Measurements from ENCODE around the gene TGFA. TPM values are rescaled to one million over a fixed set of nuclear protein-coding genes. Genes with fewer than 3 reads are reported as not detected.

Gene TGFA
- total and polyA plus RNA-seq, 8 donors, result 0.33 to 15.6 (median 0.73) TPM

DNA sequence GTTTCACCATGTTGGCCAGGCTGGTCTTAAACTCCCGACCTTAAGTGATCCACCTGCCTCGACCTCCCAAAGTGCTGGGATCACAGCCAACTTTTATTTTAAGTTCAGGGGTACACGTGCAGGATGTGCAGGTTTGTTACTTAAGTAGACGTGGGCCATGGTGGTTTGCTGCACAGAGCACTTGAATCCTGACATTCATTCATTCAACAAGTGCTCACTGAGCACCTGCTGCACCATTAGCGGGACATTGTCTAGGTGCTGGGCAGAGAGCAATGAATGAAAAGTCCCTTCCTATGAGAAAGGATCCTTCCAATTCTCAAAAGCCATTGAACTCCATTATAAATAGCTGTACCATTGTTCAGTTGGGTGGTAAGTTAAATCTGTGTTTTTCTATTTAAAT lies 31.0 kb downstream of the TGFA start:
- Histone ChIP-seq H3K4me1 (peaks cover 15 to 49% of the 10 kb centered on the region in 2 donors), H3K36me3 (no peaks in the 10 kb centered on the region), H3K27me3 (no peaks in the 10 kb centered on the region), H3K27ac (peak overlapping the region in 1 of 2 donors; percentile 93), H3K9me3 (no peaks in the 10 kb centered on the region), H3K4me3 (no peak overlapping the region)
- intact Hi-C loops (cut with DNase I), result no loop called here
- DNase-seq (no peak), ATAC-seq (no peak)
- TF ChIP-seq, protein P1, sequence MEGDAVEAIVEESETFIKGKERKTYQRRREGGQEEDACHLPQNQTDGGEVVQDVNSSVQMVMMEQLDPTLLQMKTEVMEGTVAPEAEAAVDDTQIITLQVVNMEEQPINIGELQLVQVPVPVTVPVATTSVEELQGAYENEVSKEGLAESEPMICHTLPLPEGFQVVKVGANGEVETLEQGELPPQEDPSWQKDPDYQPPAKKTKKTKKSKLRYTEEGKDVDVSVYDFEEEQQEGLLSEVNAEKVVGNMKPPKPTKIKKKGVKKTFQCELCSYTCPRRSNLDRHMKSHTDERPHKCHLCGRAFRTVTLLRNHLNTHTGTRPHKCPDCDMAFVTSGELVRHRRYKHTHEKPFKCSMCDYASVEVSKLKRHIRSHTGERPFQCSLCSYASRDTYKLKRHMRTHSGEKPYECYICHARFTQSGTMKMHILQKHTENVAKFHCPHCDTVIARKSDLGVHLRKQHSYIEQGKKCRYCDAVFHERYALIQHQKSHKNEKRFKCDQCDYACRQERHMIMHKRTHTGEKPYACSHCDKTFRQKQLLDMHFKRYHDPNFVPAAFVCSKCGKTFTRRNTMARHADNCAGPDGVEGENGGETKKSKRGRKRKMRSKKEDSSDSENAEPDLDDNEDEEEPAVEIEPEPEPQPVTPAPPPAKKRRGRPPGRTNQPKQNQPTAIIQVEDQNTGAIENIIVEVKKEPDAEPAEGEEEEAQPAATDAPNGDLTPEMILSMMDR (IDR thresholded peaks at IDR 0.05), result no peak

DNA sequence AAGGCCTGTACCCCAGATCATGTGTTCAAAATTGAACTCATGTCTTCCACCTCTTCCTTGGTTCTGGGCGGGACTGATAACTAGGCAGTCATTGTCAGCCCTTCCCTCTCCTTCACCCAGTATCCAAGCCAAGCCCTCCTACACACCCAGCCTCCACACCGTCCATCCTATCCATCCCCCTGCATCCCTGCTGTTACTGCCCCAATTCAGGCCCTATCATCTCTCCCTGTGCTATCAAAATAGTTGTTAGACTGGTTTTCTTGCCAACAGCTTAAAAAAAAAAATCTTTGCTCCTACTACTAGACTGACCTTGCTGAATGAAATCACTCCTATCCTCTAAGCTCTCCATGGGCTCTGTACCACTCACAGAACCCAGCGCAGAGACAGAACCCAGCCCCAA lies 32.8 kb downstream of the TGFA start:
- TF ChIP-seq, protein P1 (IDR thresholded peaks at IDR 0.05), result no peak
- no peaks in the 10 kb centered on the region for H3K27me3 ChIP-seq

DNA sequence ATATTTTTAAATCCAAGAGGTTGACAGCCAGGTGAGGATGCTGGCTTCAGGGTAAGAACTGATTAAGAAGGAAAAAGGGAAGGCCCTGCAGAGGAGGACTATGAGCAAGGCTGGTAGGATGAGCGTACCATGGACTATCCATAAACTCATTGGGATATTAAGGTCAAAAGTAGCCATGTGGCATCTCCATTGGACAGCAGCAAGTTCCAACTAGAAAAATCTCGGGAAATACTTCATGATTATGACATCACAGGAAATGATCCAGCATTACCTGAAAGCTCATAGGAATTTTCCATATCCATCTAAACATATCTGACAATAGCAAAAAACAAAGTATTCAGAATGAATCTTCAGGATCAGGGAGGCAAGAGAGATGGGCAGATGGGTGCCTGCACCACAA lies 34.2 kb downstream of the TGFA start:
- intact Hi-C loops (cut with DNase I), result no loop called here
- no peak for ATAC-seq
- Histone ChIP-seq H3K27me3 (no peaks in the 10 kb centered on the region), H3K36me3 (no peaks in the 10 kb centered on the region), H3K9me3 (no peaks in the 10 kb centered on the region), H3K4me1 (peaks cover 10 to 57% of the 10 kb centered on the region in 2 donors), H3K27ac (no peak overlapping the region), H3K4me3 (no peak overlapping the region)
- no peak for DNase-seq
- TF ChIP-seq, protein P1 (IDR thresholded peaks at IDR 0.05), result no peak

More for the DNA sequence above, 32.8 kb downstream of the TGFA start:
- peaks cover 15 to 57% of the 10 kb centered on the region in 2 donors for H3K4me1 ChIP-seq
- no peak overlapping the region for H3K27ac ChIP-seq
- H3K36me3 ChIP-seq, result no peaks in the 10 kb centered on the region
- peak in 1 of 4 donors; percentile 13 for DNase-seq
- no peaks in the 10 kb centered on the region for H3K9me3 ChIP-seq
- peak; percentile 5 for ATAC-seq
- intact Hi-C loops (cut with DNase I), result no loop called here
- no peak overlapping the region for H3K4me3 ChIP-seq

DNA sequence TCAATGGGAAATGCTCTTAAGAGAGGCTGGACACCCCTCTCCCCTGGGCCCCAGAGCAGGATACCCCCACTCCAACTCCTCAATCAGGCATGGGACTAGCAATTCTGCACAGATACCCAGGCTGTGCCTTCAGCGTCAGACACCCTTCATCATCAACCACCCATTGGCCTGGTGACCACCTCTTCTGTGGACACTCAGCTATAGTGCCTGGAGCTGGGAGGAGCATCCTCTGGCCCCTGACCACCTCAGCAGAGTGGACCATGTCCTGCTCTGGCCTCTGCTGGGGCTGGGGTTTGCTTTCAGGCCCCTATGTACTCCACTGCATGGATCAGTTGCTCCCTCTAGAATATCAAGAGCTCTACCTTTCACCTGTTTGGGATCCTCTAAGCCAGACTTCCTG lies 35.1 kb downstream of the TGFA start:
- Histone ChIP-seq H3K27me3 (no peaks in the 10 kb centered on the region), H3K36me3 (no peaks in the 10 kb centered on the region), H3K4me3 (no peak overlapping the region), H3K9me3 (no peaks in the 10 kb centered on the region), H3K4me1 (peaks cover 3 to 49% of the 10 kb centered on the region in 2 donors), H3K27ac (no peak overlapping the region)
- no peak for ATAC-seq
- no peak for DNase-seq
- TF ChIP-seq, protein P1 (IDR thresholded peaks at IDR 0.05), result no peak
- intact Hi-C loops (cut with DNase I), result no loop called here

DNA sequence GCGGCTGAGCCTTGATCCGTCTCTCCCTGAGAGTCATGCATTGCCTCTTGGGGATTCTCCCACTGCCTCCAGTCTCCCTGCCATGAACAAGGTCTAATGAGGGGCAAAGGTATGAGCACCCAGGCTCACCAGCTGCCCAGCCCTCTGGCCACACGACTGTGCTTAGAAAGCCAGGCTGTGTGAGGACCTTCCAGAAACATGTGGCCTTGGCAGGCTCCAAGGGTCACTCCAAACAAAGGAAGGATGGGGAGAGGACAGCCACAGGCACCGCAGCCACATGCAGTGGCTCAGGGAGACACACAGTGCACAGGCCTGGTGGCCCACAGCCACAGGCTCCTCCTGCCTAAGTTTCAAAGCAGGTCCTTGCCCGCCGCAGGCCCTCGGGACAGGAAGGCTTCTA lies 35.8 kb downstream of the TGFA start:
- TF ChIP-seq, protein P1 (IDR thresholded peaks at IDR 0.05), result no peak
- no peaks in the 10 kb centered on the region for H3K27me3 ChIP-seq
- peak overlapping the region in 1 of 2 donors; percentile 94 for H3K27ac ChIP-seq

More for the DNA sequence above, 35.8 kb downstream of the TGFA start:
- peaks cover 3 to 43% of the 10 kb centered on the region in 2 donors for H3K4me1 ChIP-seq
- H3K36me3 ChIP-seq, result no peaks in the 10 kb centered on the region
- no peak for ATAC-seq
- H3K4me3 ChIP-seq, result no peak overlapping the region
- no peaks in the 10 kb centered on the region for H3K9me3 ChIP-seq
- DNase-seq, result no peak
- intact Hi-C loops (cut with DNase I), result no loop called here

All from left lung (tissue), 10 donors.